ENCODE measurements around the gene HSBP1. TPM values are rescaled to one million over a fixed set of nuclear protein-coding genes. Genes with fewer than 3 reads are reported as not detected.

HSBP1 gene
- total RNA-seq, 1 experiment from 2014 or later: 216 TPM

GRCh38 chr16:83769397-83770008 lies 38.3 kb upstream of the HSBP1 start:
- intact Hi-C loops (cut with micrococcal nuclease; ENCODE audit: unreplicated experiment): no loop called here
- Mint-ChIP-seq H3K9me3 (ENCODE audit: low read depth, unreplicated experiment) (no peaks in the 10 kb centered on the region), H3K27ac (ENCODE audit: unreplicated experiment) (no peak overlapping the region), H3K27me3 (ENCODE audit: unreplicated experiment) (peaks cover 15% of the 10 kb centered on the region), H3K4me1 (ENCODE audit: low read depth, unreplicated experiment) (no peaks in the 10 kb centered on the region), H3K36me3 (ENCODE audit: insufficient read depth, unreplicated experiment) (no peaks in the 10 kb centered on the region), H3K4me3 (ENCODE audit: low read depth, unreplicated experiment) (no peak overlapping the region)
- no TSS peak for BruUV-seq (replicated peaks)
- DNase-seq: no peak
- CTCF ChIA-PET: no interaction called here
- TF ChIP-seq CTCF (IDR thresholded peaks at IDR 0.05; ENCODE audit: unreplicated experiment): no peak

- Mint-ChIP-seq H3K9me3 (ENCODE audit: low read depth, unreplicated experiment) (no peaks in the 10 kb centered on the region), H3K27me3 (ENCODE audit: unreplicated experiment) (peaks cover 23% of the 10 kb centered on the region)
- no TSS peak for BruUV-seq (replicated peaks)
Measured at GRCh38 chr16:83771306-83771942, 36.4 kb upstream of the HSBP1 start.

GRCh38 chr16:83772806-83773205 lies 35.0 kb upstream of the HSBP1 start:
- BruUV-seq (replicated peaks): no TSS peak
- Mint-ChIP-seq H3K36me3 (ENCODE audit: insufficient read depth, unreplicated experiment) (no peaks in the 10 kb centered on the region), H3K9me3 (ENCODE audit: low read depth, unreplicated experiment) (peaks cover 3% of the 10 kb centered on the region), H3K27me3 (ENCODE audit: unreplicated experiment) (peaks cover 34% of the 10 kb centered on the region), H3K4me1 (ENCODE audit: low read depth, unreplicated experiment) (no peaks in the 10 kb centered on the region), H3K27ac (ENCODE audit: unreplicated experiment) (no peak overlapping the region), H3K4me3 (ENCODE audit: low read depth, unreplicated experiment) (no peak overlapping the region)
- CTCF ChIA-PET: no interaction called here
- intact Hi-C loops (cut with micrococcal nuclease; ENCODE audit: unreplicated experiment): no loop called here
- no peak for TF ChIP-seq CTCF (IDR thresholded peaks at IDR 0.05; ENCODE audit: unreplicated experiment)
- DNase-seq: no peak

More at GRCh38 chr16:83771306-83771942, 36.4 kb upstream of the HSBP1 start:
- Mint-ChIP-seq H3K27ac (ENCODE audit: unreplicated experiment) (no peak overlapping the region), H3K36me3 (ENCODE audit: insufficient read depth, unreplicated experiment) (no peaks in the 10 kb centered on the region), H3K4me3 (ENCODE audit: low read depth, unreplicated experiment) (no peak overlapping the region), H3K4me1 (ENCODE audit: low read depth, unreplicated experiment) (no peaks in the 10 kb centered on the region)
- DNase-seq: no peak
- CTCF ChIA-PET: no interaction called here
- intact Hi-C loops (cut with micrococcal nuclease; ENCODE audit: unreplicated experiment): no loop called here
- no peak for TF ChIP-seq CTCF (IDR thresholded peaks at IDR 0.05; ENCODE audit: unreplicated experiment)

GRCh38 chr16:83774066-83774465 lies 33.7 kb upstream of the HSBP1 start:
- CTCF ChIA-PET: no interaction called here
- Mint-ChIP-seq H3K27me3 (ENCODE audit: unreplicated experiment) (peaks cover 34% of the 10 kb centered on the region), H3K4me3 (ENCODE audit: low read depth, unreplicated experiment) (no peak overlapping the region), H3K9me3 (ENCODE audit: low read depth, unreplicated experiment) (peaks cover 3% of the 10 kb centered on the region), H3K4me1 (ENCODE audit: low read depth, unreplicated experiment) (no peaks in the 10 kb centered on the region), H3K36me3 (ENCODE audit: insufficient read depth, unreplicated experiment) (no peaks in the 10 kb centered on the region), H3K27ac (ENCODE audit: unreplicated experiment) (no peak overlapping the region)
- BruUV-seq (replicated peaks): no TSS peak
- no peak for DNase-seq
- no peak for TF ChIP-seq CTCF (IDR thresholded peaks at IDR 0.05; ENCODE audit: unreplicated experiment)
- intact Hi-C loops (cut with micrococcal nuclease; ENCODE audit: unreplicated experiment): no loop called here

Data from Calu3 (cell line).